GM12878 (cell line): ENCODE measurements around the gene GIGYF2. TPM values are rescaled to one million over a fixed set of nuclear protein-coding genes. Genes with fewer than 3 reads are reported as not detected.

Experiments used
- ATAC-seq: fragments of 200-7000 bp; cut with Tn5 transposase; 3 replicates; pipeline ENCODE4 v1.9.1; 2020; ENCODE audit warnings: mild to moderate bottlenecking, moderate library complexity
- BruUV-seq: library from RNA; stranded (reverse); fragments of 400-500 nt; replicated peaks from 2 replicates; lab custom pipeline; 2021; lab: Mats Ljungman, UMichigan
- CTCF ChIA-PET: fragments of 300-600 bp; sonication (Branson Sonifier 250); formaldehyde crosslinking; extraction: SDS; loops from one replicate; lab custom pipeline; 2021; ENCODE audit warnings: inconsistent platforms; lab: Yijun Ruan, JAX
- POLR2A ChIA-PET: fragments of 350-600 bp; formaldehyde crosslinking; extraction: SDS; loops from one replicate; lab custom pipeline; 2021; ENCODE audit warnings: inconsistent platforms; lab: Charles Lee
- RAD21 ChIA-PET: fragments of 300-600 bp; sonication (Branson Sonifier 250); formaldehyde crosslinking; loops from one replicate; lab custom pipeline; 2023; ENCODE audit warnings: antibody characterized with exemption; ENCODE audit not compliant: unreplicated experiment; lab: Charles Lee
- SMC1A ChIA-PET: fragments of 300-600 bp; sonication (Branson Sonifier 250); formaldehyde crosslinking; loops from one replicate; lab custom pipeline; 2023; ENCODE audit not compliant: unreplicated experiment, uncharacterized antibody; lab: Charles Lee
- DNase-seq: peaks from one replicate; pipeline ENCODE4 v3.0.0-alpha.2; 2011; ENCODE audit warnings: low read depth, low spot score
- FAIRE-seq: peaks from 3 replicates; lab custom pipeline; 2011; peaks lifted over from hg19 to GRCh38; lab: Jason Lieb, UNC
- H2AFZ ChIP-seq: 2 replicates; pipeline ENCODE4 v1.6.0; 2011; ENCODE audit warnings: low read depth, low read length, control low read depth; ENCODE audit not compliant: control insufficient read depth
- H3K27ac ChIP-seq: 2 replicates; pipeline ENCODE4 v1.5.1; 2011; ENCODE audit warnings: control low read depth; ENCODE audit not compliant: control insufficient read depth, insufficient read depth
- H3K27me3 ChIP-seq, 2 experiments: replicated peaks in 1 of 2; 2 replicates each; pipeline versions ENCODE4 v1.6.0 to v1.6.1; 2011; ENCODE audit warnings: low read length in 1 of 2; ENCODE audit not compliant: control insufficient read depth in 2 of 2, insufficient read depth in 2 of 2
- H3K36me3 ChIP-seq, 2 experiments: 2 replicates each; pipeline ENCODE4 v1.5.1; 2011; ENCODE audit warnings: low read length in 1 of 2; ENCODE audit not compliant: control insufficient read depth in 2 of 2, insufficient read depth in 2 of 2
- H3K4me1 ChIP-seq: 2 replicates; pipeline ENCODE4 v1.6.1; 2011; ENCODE audit warnings: mild to moderate bottlenecking, low read length, moderate library complexity, mixed read lengths; ENCODE audit not compliant: control insufficient read depth, insufficient read depth
- H3K4me2 ChIP-seq: 2 replicates; pipeline ENCODE4 v1.6.0; 2011; ENCODE audit warnings: control low read depth; ENCODE audit not compliant: control insufficient read depth, insufficient read depth
- H3K4me3 ChIP-seq: fragments of 200-600 bp; sonication (generic); 2 replicates; pipeline ENCODE4 v1.5.1; 2016
- H3K79me2 ChIP-seq: 2 replicates; pipeline ENCODE4 v1.6.0; 2011; ENCODE audit warnings: low read length; ENCODE audit not compliant: control insufficient read depth, insufficient read depth
- H3K9ac ChIP-seq: 2 replicates; pipeline ENCODE4 v1.8.0; 2011; ENCODE audit warnings: low read length, control low read depth, mixed read lengths; ENCODE audit not compliant: control insufficient read depth, insufficient read depth
- H3K9me3 ChIP-seq: replicated peaks from 3 replicates; pipeline ENCODE4 v1.5.1; 2011; ENCODE audit warnings: mild to moderate bottlenecking, low read length; ENCODE audit not compliant: control insufficient read depth, insufficient read depth
- H4K20me1 ChIP-seq: 2 replicates; pipeline ENCODE4 v1.6.0; 2011; ENCODE audit not compliant: control insufficient read depth, insufficient read depth
- BCL3 ChIP-seq: IDR thresholded peaks from 2 replicates; pipeline ENCODE4 v1.6.1; 2011; ENCODE audit warnings: borderline replicate concordance, low read depth, mild to moderate bottlenecking, moderate library complexity, low read length; ENCODE audit not compliant: insufficient read depth, poor library complexity, severe bottlenecking
- CHD1 ChIP-seq: IDR thresholded peaks from 2 replicates; pipeline ENCODE4 v1.6.1; 2012; ENCODE audit warnings: low read depth, low read length, improper control_type of control experiment
- CUX1 ChIP-seq: IDR thresholded peaks from 2 replicates; pipeline ENCODE4 v1.6.1; 2012; ENCODE audit warnings: improper control_type of control experiment, low read depth, low read length; ENCODE audit not compliant: insufficient replicate concordance
- ESRRA ChIP-seq: IDR thresholded peaks from 2 replicates; pipeline ENCODE4 v1.6.1; 2012; ENCODE audit warnings: mild to moderate bottlenecking, low read length, improper control_type of control experiment
- RB1 ChIP-seq: fragments of 450-650 bp; formaldehyde crosslinking; IDR thresholded peaks from 2 replicates; pipeline ENCODE4 v1.6.1; 2017; ENCODE audit warnings: mild to moderate bottlenecking, borderline replicate concordance
- RELA ChIP-seq: fragments of 450-650 bp; IDR thresholded peaks from 2 replicates; pipeline ENCODE4 v1.8.0; 2014; ENCODE audit warnings: borderline replicate concordance; ENCODE audit not compliant: partially characterized antibody
- REST ChIP-seq: IDR thresholded peaks from 2 replicates; pipeline ENCODE4 v1.6.1; 2012; ENCODE audit warnings: mild to moderate bottlenecking, low read depth, low read length
- SMAD1 ChIP-seq: fragments of 450-650 bp; IDR thresholded peaks from 2 replicates; pipeline ENCODE4 v1.6.1; 2018; ENCODE audit warnings: mild to moderate bottlenecking, low read depth; ENCODE audit not compliant: partially characterized antibody
- SMAD5 ChIP-seq: IDR thresholded peaks from 2 replicates; pipeline ENCODE4 v1.6.1; 2016; ENCODE audit warnings: antibody characterized with exemption, low read depth
- USF1 ChIP-seq: IDR thresholded peaks from 2 replicates; pipeline ENCODE4 v1.6.1; 2011; ENCODE audit warnings: borderline replicate concordance, low read depth, mild to moderate bottlenecking, moderate library complexity, mixed read lengths, low read length; ENCODE audit not compliant: insufficient read depth; ENCODE audit errors: extremely low read length
- WGBS: methylation state at CpG from one replicate; pipeline ENCODE4 v1.1.6; 2016; ENCODE audit warnings: low lambda C conversion rate; ENCODE audit not compliant: insufficient replicate concordance, insufficient coverage; ENCODE audit errors: missing lambda C conversion rate; 5-methylcytosine and 5-hydroxymethylcytosine counted together
- in situ Hi-C: fragments of 300-500 bp; cut with MboI; formaldehyde crosslinking; loops from 9 replicates; pipeline ENCODE4 v1.14.3; 2018; ENCODE audit warnings: mixed read lengths
- intact Hi-C: fragments of 100-400 bp; cut with micrococcal nuclease; formaldehyde crosslinking; loops from one replicate; pipeline ENCODE4 v1.14.2; 2022; ENCODE audit not compliant: unreplicated experiment
- polyA plus RNA-seq, 11 experiments: library from polyadenylated mRNA; depleted of rRNA in 4 of 11; unstranded in 6 of 11; stranded (reverse) in 5 of 11; fragments of >200 nt; fragmentation: Nextera tagmentation in 4 of 11; fragmentation: Illumina TruSeq in 1 of 11; extraction: Ambion mirVana in 4 of 11; extraction: Trizol in 1 of 11; gene quantifications; 1 replicate in 1 of 11; 2 replicates in 10 of 11; pipeline versions ENCODE4 v1.2.1 to v1.2.3, GENCODE V29; 2011 to 2016; ENCODE audit warnings: inconsistent platforms in 2 of 11, missing spikeins in 2 of 11, low read depth in 1 of 11
- total RNA-seq, 4 experiments: library from RNA; depleted of rRNA in 3 of 4; stranded (reverse); fragments of >200 nt in 3 of 4; fragmentation: Illumina TruSeq in 1 of 4; extraction: Trizol in 1 of 4; gene quantifications; 2 replicates each; pipeline versions ENCODE4 v1.2.1 to v1.2.3, GENCODE V29; 2013 to 2021

Gene GIGYF2
- total and polyA plus RNA-seq, 10 of the 15 experiments (the other 5 are each of a cell fraction or from before 2014, with no cell fraction given): 12.2 to 47.2 (median 39.0) TPM

GRCh38 chr2:232810444-232810843 lies 113.3 kb downstream of the GIGYF2 start (continued):
- TF ChIP-seq USF1 (no peak), REST (no peak), SMAD1 (no peak)

- H3K4me3 ChIP-seq: no peak overlapping the region
- H4K20me1 ChIP-seq: no peaks in the 10 kb centered on the region
- ChIA-PET CTCF (interaction anchor here (1.2 to 1.4 kb wide), 2 partner anchors 214 to 238 kb away, joined by 3 to 6 read pairs; no protein-coding TSS in a partner anchor), RAD21 (interaction anchor here (0.6 to 1.1 kb wide), 2 partner anchors 9 to 853 kb away, joined by 3 read pairs; no protein-coding TSS in a partner anchor), POLR2A (interaction anchor here (0.6 kb wide), 1 partner anchor 178 kb away, joined by 3 read pairs; no protein-coding TSS in a partner anchor), SMC1A (interaction anchor here (0.9 kb wide), 1 partner anchor 213 kb away, joined by 3 read pairs; no protein-coding TSS in a partner anchor)
- in situ Hi-C loops: no loop called here
- intact Hi-C loops: no loop called here
- FAIRE-seq: no peak
- H3K27me3 ChIP-seq: no peaks in the 10 kb centered on the region
- H3K27ac ChIP-seq: no peak overlapping the region
- no peak for DNase-seq
- H3K79me2 ChIP-seq: no peaks in the 10 kb centered on the region
- H3K4me2 ChIP-seq: no peak overlapping the region
- H2AFZ ChIP-seq: no peak overlapping the region
- ATAC-seq: no peak
- H3K9ac ChIP-seq: no peak overlapping the region
- no peaks in the 10 kb centered on the region for H3K4me1 ChIP-seq
- peaks cover 3 to 27% of the 10 kb centered on the region in 2 experiments for H3K36me3 ChIP-seq
- 100% methylated on average over 3 of the region's 3 CpGs for WGBS
- H3K9me3 ChIP-seq: no peaks in the 10 kb centered on the region
- BruUV-seq: no TSS peak
- no peak for TF ChIP-seq SMAD5
- TF ChIP-seq CHD1: no peak
- TF ChIP-seq RB1: no peak
- TF ChIP-seq CUX1: no peak
- TF ChIP-seq ESRRA: no peak
- no peak for TF ChIP-seq RELA
- no peak for TF ChIP-seq BCL3
Measured at GRCh38 chr2:232815569-232815968, 118.4 kb downstream of the GIGYF2 start.
